Kidney (tissue), 14 donors: Measurements from ENCODE around the gene UGT2A3. TPM values are rescaled to one million over a fixed set of nuclear protein-coding genes. Genes with fewer than 3 reads are reported as not detected.

ENCODE experiments used
- DNase-seq, 5 donors: peaks; one replicate each; pipeline ENCODE4 v3.0.0-alpha.2; 2013 to 2020
- FAIRE-seq: peaks from 2 replicates; lab custom pipeline; 2012; peaks lifted over from hg19 to GRCh38; lab: Jason Lieb, UNC
- H3K27ac ChIP-seq, 2 donors: one replicate each; pipeline ENCODE4 v1.7.0; 2013; ENCODE audit warnings: low read depth in 2 of 2, low read length in 2 of 2, inconsistent platforms in 1 of 2
- H3K27me3 ChIP-seq: one replicate; pipeline ENCODE4 v1.7.1; 2013; ENCODE audit warnings: low read length, inconsistent platforms; ENCODE audit not compliant: control insufficient read depth, insufficient read depth
- H3K36me3 ChIP-seq, 3 donors: one replicate each; pipeline versions ENCODE4 v1.7.0 to v1.7.1; 2013; ENCODE audit warnings: low read length in 3 of 3, control low read depth in 1 of 3, inconsistent platforms in 1 of 3; ENCODE audit not compliant: insufficient read depth in 3 of 3, control insufficient read depth in 2 of 3
- H3K4me1 ChIP-seq, 3 donors: one replicate each; pipeline versions ENCODE4 v1.7.0 to v1.7.1; 2013; ENCODE audit warnings: low read length in 3 of 3, inconsistent platforms in 1 of 3, low read depth in 1 of 3; ENCODE audit not compliant: control insufficient read depth in 2 of 3, insufficient read depth in 2 of 3
- H3K4me3 ChIP-seq, 3 donors: one replicate each; pipeline versions ENCODE4 v1.7.0 to v1.8.1; 2013; ENCODE audit warnings: low read length in 3 of 3, control low read depth in 1 of 3, inconsistent platforms in 1 of 3
- H3K9ac ChIP-seq, 3 donors: one replicate each; pipeline versions ENCODE4 v1.7.0 to v1.7.1; 2013; ENCODE audit warnings: low read length in 3 of 3, control low read depth in 1 of 3, inconsistent platforms in 1 of 3
- H3K9me3 ChIP-seq, 3 donors: one replicate each; pipeline versions ENCODE4 v1.7.0 to v1.7.1; 2013; ENCODE audit warnings: low read length in 3 of 3, control low read depth in 1 of 3, inconsistent platforms in 1 of 3; ENCODE audit not compliant: control insufficient read depth in 2 of 3, insufficient read depth in 1 of 3
- intact Hi-C: fragments of 100-400 bp; cut with DNase I; formaldehyde crosslinking; loops from one replicate; pipeline ENCODE4 v1.11.1; 2022
- polyA plus RNA-seq: library from polyadenylated mRNA; stranded (reverse); fragments of 350-450 nt; fragmentation: Illumina TruSeq; extraction: RNeasy Lipid Tissue Mini Kit (QIAGEN cat#74804); gene quantifications from one replicate; pipeline ENCODE4 v1.2.3, GENCODE V29; 2014; ENCODE audit warnings: low read depth, low replicate concordance; ENCODE audit not compliant: insufficient read depth
- total RNA-seq: library from RNA; stranded (reverse); fragmentation: NEBNext Ultra II Directional; extraction: Animal tissue kit (Norgen Biotek cat#: 25700); gene quantifications from one replicate; pipeline ENCODE4 v1.2.1, GENCODE V29; 2021
- TF ChIP-seq, protein P1 (sequence below): IDR thresholded peaks from 3 replicates; pipeline ENCODE4 v1.5.1; 2012; ENCODE audit warnings: mild to moderate bottlenecking, moderate library complexity, borderline replicate concordance; ENCODE audit not compliant: insufficient read depth; ENCODE audit errors: extremely low read depth
- donor health status: control.
- donor health status: control.
- donor health status: control.
- donor health status: control.
- donor health status: control.
- donor health status: DM: yes; HTN: yes; CAD: no.
- donor health status: Normal renal cell carcinoma (clear cell type).

The UGT2A3 gene
- total and polyA plus RNA-seq, 2 donors from 2014 or later = 27.1 to 57.7 TPM

DNA sequence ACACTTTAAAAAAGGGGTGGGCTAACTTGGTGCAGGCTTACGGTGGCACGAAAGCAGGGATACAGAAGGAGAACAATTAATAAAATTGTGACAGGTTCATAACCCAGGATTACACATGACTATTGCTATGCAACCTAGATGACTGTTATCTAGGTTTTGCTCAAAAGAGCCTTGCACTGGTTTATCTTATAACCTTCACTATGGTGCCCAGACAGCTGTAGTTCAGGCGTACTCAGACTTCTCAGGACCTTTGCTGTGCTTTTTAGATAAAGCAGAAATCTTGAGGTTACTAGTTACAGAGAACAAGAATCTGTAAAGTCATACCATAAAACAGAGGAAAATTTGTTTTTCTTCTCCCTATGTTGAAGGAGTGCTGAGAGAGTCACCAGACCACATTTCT, 44.4 kb downstream of the UGT2A3 start:
- Histone ChIP-seq H3K9me3 (no peaks in the 10 kb centered on the region), H3K36me3 (no peaks in the 10 kb centered on the region), H3K9ac (no peak overlapping the region), H3K27ac (peak overlapping the region in 1 of 2 donors; percentile 13), H3K4me1 (peaks cover 3 to 6% (median 5%) of the 10 kb centered on the region in 3 donors), H3K27me3 (no peaks in the 10 kb centered on the region), H3K4me3 (peak overlapping the region in 1 of 3 donors; percentile 60)
- TF ChIP-seq, protein P1, sequence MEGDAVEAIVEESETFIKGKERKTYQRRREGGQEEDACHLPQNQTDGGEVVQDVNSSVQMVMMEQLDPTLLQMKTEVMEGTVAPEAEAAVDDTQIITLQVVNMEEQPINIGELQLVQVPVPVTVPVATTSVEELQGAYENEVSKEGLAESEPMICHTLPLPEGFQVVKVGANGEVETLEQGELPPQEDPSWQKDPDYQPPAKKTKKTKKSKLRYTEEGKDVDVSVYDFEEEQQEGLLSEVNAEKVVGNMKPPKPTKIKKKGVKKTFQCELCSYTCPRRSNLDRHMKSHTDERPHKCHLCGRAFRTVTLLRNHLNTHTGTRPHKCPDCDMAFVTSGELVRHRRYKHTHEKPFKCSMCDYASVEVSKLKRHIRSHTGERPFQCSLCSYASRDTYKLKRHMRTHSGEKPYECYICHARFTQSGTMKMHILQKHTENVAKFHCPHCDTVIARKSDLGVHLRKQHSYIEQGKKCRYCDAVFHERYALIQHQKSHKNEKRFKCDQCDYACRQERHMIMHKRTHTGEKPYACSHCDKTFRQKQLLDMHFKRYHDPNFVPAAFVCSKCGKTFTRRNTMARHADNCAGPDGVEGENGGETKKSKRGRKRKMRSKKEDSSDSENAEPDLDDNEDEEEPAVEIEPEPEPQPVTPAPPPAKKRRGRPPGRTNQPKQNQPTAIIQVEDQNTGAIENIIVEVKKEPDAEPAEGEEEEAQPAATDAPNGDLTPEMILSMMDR = no peak
- no peak for DNase-seq
- intact Hi-C loops = no loop called here
- FAIRE-seq = no peak

GRCh38 chr4:68906780-68907137, 44.8 kb downstream of the UGT2A3 start:
- H3K9ac ChIP-seq = peak overlapping the region in 1 of 3 donors; percentile 64
- peaks cover 3 to 6% (median 5%) of the 10 kb centered on the region in 3 donors for H3K4me1 ChIP-seq
- intact Hi-C loops = no loop called here
- no peaks in the 10 kb centered on the region for H3K27me3 ChIP-seq
- H3K4me3 ChIP-seq = peak overlapping the region in 2 of 3 donors; percentile 60 to 82
- no peak for FAIRE-seq
- H3K27ac ChIP-seq = peak overlapping the region; percentile 33 to 60
- TF ChIP-seq, protein P1 = no peak
- H3K9me3 ChIP-seq = no peaks in the 10 kb centered on the region
- DNase-seq = no peak
- H3K36me3 ChIP-seq = no peaks in the 10 kb centered on the region

- Histone ChIP-seq H3K36me3 (no peaks in the 10 kb centered on the region), H3K4me3 (peak overlapping the region; percentile 53 to 82 (median 60)), H3K9ac (peak overlapping the region; percentile 15 to 64 (median 26)), H3K4me1 (peaks cover 3 to 6% (median 5%) of the 10 kb centered on the region in 3 donors), H3K9me3 (no peaks in the 10 kb centered on the region), H3K27me3 (no peaks in the 10 kb centered on the region), H3K27ac (peak overlapping the region; percentile 33 to 60)
- intact Hi-C loops = no loop called here
- no peak for FAIRE-seq
- peak in 4 of 5 donors; percentile 45 to 86 (median 65) for DNase-seq
- TF ChIP-seq, protein P1 = no peak
These were observed 45.4 kb downstream of the UGT2A3 start for GRCh38 chr4:68905939-68906779.
